Suprapubic skin (tissue), 4 donors: Measurements from ENCODE around the gene HOXC13. TPM values are rescaled to one million over a fixed set of nuclear protein-coding genes. Genes with fewer than 3 reads are reported as not detected.

ENCODE experiments used
- DNase-seq, 2 donors: peaks; one replicate each; pipeline ENCODE4 v3.0.0-alpha.2; 2019; ENCODE audit warnings: low spot score in 2 of 2
- H3K27ac ChIP-seq: fragments of 200-600 bp; sonication (generic); one replicate; pipeline ENCODE4 v1.5.1; 2019
- H3K27me3 ChIP-seq: fragments of 200-600 bp; sonication (generic); one replicate; pipeline ENCODE4 v1.5.1; 2019
- H3K36me3 ChIP-seq: fragments of 200-600 bp; sonication (generic); one replicate; pipeline ENCODE4 v1.5.1; 2019
- H3K4me1 ChIP-seq: fragments of 200-600 bp; sonication (generic); one replicate; pipeline ENCODE4 v1.5.1; 2019
- H3K4me3 ChIP-seq: fragments of 200-600 bp; sonication (generic); one replicate; pipeline ENCODE4 v1.5.1; 2019; ENCODE audit warnings: mild to moderate bottlenecking
- H3K9me3 ChIP-seq: fragments of 200-600 bp; sonication (generic); one replicate; pipeline ENCODE4 v1.5.1; 2019
- EP300 ChIP-seq: sonication (generic); formaldehyde crosslinking; IDR thresholded peaks from one replicate; pipeline ENCODE4 v1.6.1; 2017; ENCODE audit warnings: antibody characterized with exemption
- POLR2A ChIP-seq, 2 donors: fragments of 450-650 bp; IDR thresholded peaks; one replicate each; pipeline ENCODE4 v1.6.1; 2017; ENCODE audit warnings: antibody characterized with exemption in 2 of 2, mild to moderate bottlenecking in 2 of 2, moderate library complexity in 2 of 2
- POLR2AphosphoS5 ChIP-seq, 3 donors: sonication (generic); formaldehyde crosslinking; IDR thresholded peaks; one replicate each; pipeline ENCODE4 v1.6.1; 2017; ENCODE audit warnings: antibody characterized with exemption in 3 of 3
- WGBS: methylation state at CpG from one replicate; pipeline ENCODE4 v1.1.5; 2018; 5-methylcytosine and 5-hydroxymethylcytosine counted together
- total RNA-seq, 4 donors: library from RNA; depleted of rRNA; stranded (reverse); fragments of >200 nt; gene quantifications; one replicate each; pipeline ENCODE4 v1.1.0, GENCODE V29; 2016
- TF ChIP-seq, protein P1 (sequence below), 2 donors: fragments of 200-600 bp in 1 of 2; fragments of 450-650 bp in 1 of 2; sonication (generic) in 1 of 2; IDR thresholded peaks; one replicate each; pipeline ENCODE4 v1.5.1; 2016 to 2019; ENCODE audit warnings: antibody characterized with exemption in 2 of 2, mild to moderate bottlenecking in 1 of 2, moderate library complexity in 1 of 2

The HOXC13 gene
- total RNA-seq, 4 donors from 2014 or later: 5.3 to 16.7 (median 10.2) TPM

DNA sequence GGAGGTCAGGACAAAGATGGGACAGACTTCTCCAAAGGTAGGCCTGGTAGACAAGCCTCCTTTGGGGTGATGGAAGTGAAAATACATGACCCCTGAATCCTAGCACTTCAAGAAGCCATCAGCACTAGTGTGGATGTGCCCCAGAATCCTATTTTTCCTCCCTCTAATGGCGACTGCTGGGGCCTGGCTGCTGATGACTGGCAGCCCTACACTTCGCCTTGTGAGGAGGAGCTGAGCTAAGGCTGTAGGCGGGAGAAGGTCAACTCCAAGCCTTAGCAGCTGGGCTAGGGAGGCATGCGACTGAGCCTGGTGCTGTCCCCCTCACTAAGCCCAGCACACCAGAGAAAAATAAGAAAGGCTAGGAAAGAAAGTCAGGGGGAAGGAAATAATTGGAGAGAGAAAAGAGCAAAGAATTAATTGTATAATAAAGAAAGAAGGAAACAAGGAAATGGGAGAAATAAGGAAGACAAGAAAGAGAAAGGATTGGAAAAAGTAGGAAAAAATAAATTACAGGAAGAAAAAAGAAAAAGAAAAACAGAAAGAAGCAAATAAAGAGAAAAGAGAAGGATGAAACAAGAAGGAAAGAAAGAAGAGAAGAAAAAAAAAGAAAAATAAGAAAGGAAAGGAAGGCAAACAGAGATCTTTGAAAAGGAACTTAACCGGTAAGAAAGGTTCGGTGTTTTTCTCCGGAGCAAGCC, 41.6 kb downstream of the HOXC13 start:
- WGBS: 33% methylated on average over 7 of the region's 7 CpGs
- no peak for DNase-seq
- Histone ChIP-seq H3K36me3 (no peaks in the 10 kb centered on the region), H3K4me1 (peaks cover 69% of the 10 kb centered on the region), H3K27me3 (peaks cover 78% of the 10 kb centered on the region), H3K27ac (peak overlapping the region; percentile 98), H3K4me3 (peak overlapping the region; percentile 60), H3K9me3 (no peaks in the 10 kb centered on the region)
- TF ChIP-seq POLR2AphosphoS5 (IDR thresholded peaks at IDR 0.05) (no peak), POLR2A (IDR thresholded peaks at IDR 0.05) (no peak), EP300 (no peak)
- TF ChIP-seq, protein P1, sequence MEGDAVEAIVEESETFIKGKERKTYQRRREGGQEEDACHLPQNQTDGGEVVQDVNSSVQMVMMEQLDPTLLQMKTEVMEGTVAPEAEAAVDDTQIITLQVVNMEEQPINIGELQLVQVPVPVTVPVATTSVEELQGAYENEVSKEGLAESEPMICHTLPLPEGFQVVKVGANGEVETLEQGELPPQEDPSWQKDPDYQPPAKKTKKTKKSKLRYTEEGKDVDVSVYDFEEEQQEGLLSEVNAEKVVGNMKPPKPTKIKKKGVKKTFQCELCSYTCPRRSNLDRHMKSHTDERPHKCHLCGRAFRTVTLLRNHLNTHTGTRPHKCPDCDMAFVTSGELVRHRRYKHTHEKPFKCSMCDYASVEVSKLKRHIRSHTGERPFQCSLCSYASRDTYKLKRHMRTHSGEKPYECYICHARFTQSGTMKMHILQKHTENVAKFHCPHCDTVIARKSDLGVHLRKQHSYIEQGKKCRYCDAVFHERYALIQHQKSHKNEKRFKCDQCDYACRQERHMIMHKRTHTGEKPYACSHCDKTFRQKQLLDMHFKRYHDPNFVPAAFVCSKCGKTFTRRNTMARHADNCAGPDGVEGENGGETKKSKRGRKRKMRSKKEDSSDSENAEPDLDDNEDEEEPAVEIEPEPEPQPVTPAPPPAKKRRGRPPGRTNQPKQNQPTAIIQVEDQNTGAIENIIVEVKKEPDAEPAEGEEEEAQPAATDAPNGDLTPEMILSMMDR (IDR thresholded peaks at IDR 0.05): no peak

DNA sequence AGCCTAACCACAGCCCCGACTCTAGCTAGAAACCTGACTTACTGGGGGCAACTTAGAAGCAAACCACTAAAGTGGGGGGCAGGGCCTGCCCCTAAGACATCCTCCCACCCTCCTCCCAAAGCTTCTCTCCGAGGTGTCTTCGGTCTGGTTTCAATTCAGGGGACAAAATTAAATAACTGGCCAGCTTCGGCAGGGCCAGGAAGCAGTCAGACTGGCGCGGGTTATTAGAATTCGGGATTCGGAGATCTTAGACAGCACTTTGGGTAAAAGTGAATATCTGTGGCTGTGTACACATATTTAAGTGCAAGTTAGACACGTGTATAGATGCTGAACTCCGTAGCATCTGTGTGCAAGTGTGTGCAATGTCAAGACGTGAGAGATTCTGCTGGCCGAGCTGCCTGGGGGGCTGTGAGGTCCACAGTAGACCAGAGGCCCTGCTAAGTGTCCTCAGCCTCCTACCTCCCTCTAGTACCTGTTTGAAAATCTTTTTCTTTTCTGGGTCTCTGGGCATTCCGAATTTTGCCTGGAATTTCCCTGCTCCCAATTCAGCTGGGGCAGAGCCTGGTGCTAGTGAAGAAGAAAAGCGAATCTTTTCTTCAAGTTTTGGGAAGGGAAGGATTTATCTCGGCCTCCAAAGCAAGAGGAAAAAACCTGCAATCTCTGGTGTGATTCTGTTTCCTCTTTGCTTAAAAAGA, 42.3 kb downstream of the HOXC13 start:
- Histone ChIP-seq H3K4me1 (peaks cover 71% of the 10 kb centered on the region), H3K36me3 (no peaks in the 10 kb centered on the region), H3K27ac (peak overlapping the region; percentile 98), H3K9me3 (no peaks in the 10 kb centered on the region), H3K4me3 (peak overlapping the region; percentile 60), H3K27me3 (peaks cover 78% of the 10 kb centered on the region)
- WGBS: 46% methylated on average over 15 of the region's 15 CpGs
- no peak for DNase-seq
- TF ChIP-seq EP300 (no peak), POLR2A (IDR thresholded peaks at IDR 0.05) (no peak), POLR2AphosphoS5 (IDR thresholded peaks at IDR 0.05) (no peak)
- TF ChIP-seq, protein P1 (IDR thresholded peaks at IDR 0.05): no peak

DNA sequence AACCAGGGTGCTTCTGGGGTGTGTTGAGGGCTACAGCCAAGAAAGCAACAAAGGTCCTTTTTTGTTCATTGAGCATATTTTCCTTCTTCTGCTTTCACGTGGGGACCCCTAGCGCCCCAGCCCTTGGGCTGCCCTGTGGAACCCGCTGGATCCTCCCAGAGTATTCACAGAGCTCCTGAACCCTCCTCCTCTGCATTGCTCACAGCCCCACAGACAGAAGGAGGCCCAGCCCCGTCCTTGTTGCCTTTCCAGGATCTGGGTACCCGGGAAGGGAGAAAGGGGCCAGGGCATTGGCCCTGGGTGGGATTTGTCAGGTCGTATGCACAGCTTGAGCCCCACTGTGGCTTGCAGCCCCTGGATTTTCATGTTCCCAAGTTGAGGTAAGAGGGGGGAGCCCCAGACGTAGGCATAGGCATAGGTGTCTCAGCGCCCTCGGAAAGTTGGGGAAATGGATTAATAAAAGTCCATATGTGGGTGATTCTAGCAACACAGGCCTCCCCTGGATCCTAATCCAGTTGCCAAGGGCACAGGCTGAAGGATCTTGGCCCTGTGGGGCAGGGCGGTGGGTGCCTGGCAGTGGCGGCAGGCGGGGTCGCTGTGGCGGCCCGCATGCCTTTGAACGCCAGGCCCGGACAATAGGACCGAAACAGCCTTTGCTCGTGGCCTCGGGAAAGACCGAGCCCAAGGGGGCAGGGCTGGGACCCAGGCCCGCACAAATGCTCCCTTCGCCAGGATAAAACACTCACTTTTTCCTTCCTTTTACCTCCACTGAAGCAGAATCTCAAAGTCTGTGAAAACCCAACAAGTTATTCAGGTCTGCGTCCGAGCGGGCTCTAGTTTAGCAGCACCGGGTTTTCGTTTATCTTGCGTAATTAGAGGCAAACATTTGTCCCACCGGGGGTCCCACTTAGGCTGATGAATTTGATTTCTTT, 43.3 kb downstream of the HOXC13 start:
- WGBS: 31% methylated on average over 27 of the region's 30 CpGs
- Histone ChIP-seq H3K36me3 (no peaks in the 10 kb centered on the region), H3K27ac (peak overlapping the region; percentile 98), H3K4me1 (peaks cover 71% of the 10 kb centered on the region), H3K27me3 (peaks cover 74% of the 10 kb centered on the region), H3K4me3 (peak overlapping the region; percentile 60), H3K9me3 (no peaks in the 10 kb centered on the region)
- TF ChIP-seq POLR2A (IDR thresholded peaks at IDR 0.05) (no peak), EP300 (no peak), POLR2AphosphoS5 (IDR thresholded peaks at IDR 0.05) (no peak)
- TF ChIP-seq, protein P1 (IDR thresholded peaks at IDR 0.05): no peak
- peak in 1 of 2 donors; percentile 63 for DNase-seq

DNA sequence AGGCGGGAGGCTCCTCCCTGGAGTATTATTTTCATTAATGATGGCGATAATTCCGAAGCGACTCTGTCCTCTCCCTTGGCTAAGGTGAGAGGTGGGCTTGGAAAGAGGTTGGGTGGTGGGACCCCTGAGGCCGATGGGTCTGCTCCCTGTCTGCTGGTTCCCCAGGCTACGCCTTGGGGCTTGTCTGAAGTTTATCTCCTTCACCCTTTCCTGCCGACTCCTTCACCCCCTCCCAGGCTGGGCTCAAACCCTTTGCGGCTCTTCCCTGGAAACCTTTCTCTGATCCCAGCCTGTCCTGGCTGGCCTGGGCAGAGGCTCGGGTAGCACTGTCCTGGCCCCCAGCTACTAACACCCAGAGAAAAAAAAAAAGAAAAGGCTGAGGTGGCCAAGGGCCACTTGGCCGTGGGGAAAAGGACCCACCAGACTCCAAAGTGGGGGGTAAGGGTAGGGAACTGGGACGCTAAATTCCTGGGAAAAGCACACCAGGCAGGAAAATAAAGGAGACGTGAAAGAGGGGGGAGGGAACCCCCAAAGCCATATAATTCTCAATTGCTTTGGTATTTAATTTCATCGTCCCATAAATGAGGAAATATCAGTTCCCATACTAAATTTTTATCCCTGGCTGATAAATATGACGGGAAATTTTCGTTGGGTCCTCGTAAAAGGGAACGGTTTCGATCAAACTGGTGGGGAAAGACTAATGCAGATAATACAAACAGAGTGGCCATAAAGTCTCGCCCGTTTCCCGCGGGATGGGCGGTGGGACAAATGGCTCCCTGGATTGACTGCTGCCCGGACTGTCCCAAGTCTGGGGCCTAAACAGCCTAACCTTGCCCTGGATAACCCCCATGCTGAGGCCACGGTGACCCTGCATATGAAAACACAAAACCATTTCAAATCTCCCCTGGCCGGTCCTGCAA, 44.3 kb downstream of the HOXC13 start:
- peaks cover 75% of the 10 kb centered on the region for H3K4me1 ChIP-seq
- H3K27ac ChIP-seq: peak overlapping the region; percentile 98
- H3K36me3 ChIP-seq: no peaks in the 10 kb centered on the region
- 34% methylated on average over 25 of the region's 26 CpGs for WGBS
- H3K9me3 ChIP-seq: no peaks in the 10 kb centered on the region
- DNase-seq: no peak
- H3K4me3 ChIP-seq: peak overlapping the region; percentile 60
- peaks cover 67% of the 10 kb centered on the region for H3K27me3 ChIP-seq
- TF ChIP-seq POLR2AphosphoS5 (IDR thresholded peaks at IDR 0.05) (no peak), POLR2A (IDR thresholded peaks at IDR 0.05) (no peak), EP300 (no peak)
- TF ChIP-seq, protein P1 (IDR thresholded peaks at IDR 0.05): no peak
